CD14-positive monocyte (primary cell): ENCODE measurements around the gene MLX. TPM values are rescaled to one million over a fixed set of nuclear protein-coding genes. Genes with fewer than 3 reads are reported as not detected.

Experiments
- DNase-seq, 3 donors: peaks; one replicate each; pipeline ENCODE4 v3.0.0-alpha.2; 2011 to 2022
- H2AFZ ChIP-seq: 2 replicates; pipeline ENCODE4 v1.6.0; 2012; ENCODE audit warnings: mild to moderate bottlenecking, low read depth, low read length, inconsistent platforms; ENCODE audit not compliant: insufficient read depth, poor library complexity, severe bottlenecking
- H3K27ac ChIP-seq, 2 donors: 1 replicate in 1 of 2; 2 replicates in 1 of 2; pipeline ENCODE4 v1.5.1; 2012 to 2013; ENCODE audit warnings: low read length in 2 of 2, control low read depth in 1 of 2, inconsistent platforms in 1 of 2, low read depth in 1 of 2, mild to moderate bottlenecking in 1 of 2
- H3K27me3 ChIP-seq, 2 donors: one replicate each; pipeline versions ENCODE4 v1.6.0 to v1.6.1; 2011 to 2013; ENCODE audit warnings: low read length in 2 of 2; ENCODE audit not compliant: control insufficient read depth in 2 of 2, insufficient read depth in 2 of 2
- H3K36me3 ChIP-seq, 2 donors: replicated peaks in 1 of 2; 1 replicate in 1 of 2; 2 replicates in 1 of 2; pipeline versions ENCODE4 v1.5.1 to v1.6.1; 2012 to 2013; ENCODE audit warnings: low read length in 2 of 2, control low read depth in 1 of 2, inconsistent platforms in 1 of 2, mild to moderate bottlenecking in 1 of 2; ENCODE audit not compliant: insufficient read depth in 2 of 2, control insufficient read depth in 1 of 2
- H3K4me1 ChIP-seq, 2 donors: 1 replicate in 1 of 2; 2 replicates in 1 of 2; pipeline versions ENCODE4 v1.5.1 to v1.6.1; 2012 to 2013; ENCODE audit warnings: low read length in 2 of 2, control low read depth in 1 of 2, inconsistent platforms in 1 of 2, mild to moderate bottlenecking in 1 of 2, moderate library complexity in 1 of 2; ENCODE audit not compliant: insufficient read depth in 2 of 2, control insufficient read depth in 1 of 2
- H3K4me2 ChIP-seq: replicated peaks from 2 replicates; pipeline ENCODE3; 2012; ENCODE audit warnings: low read length, moderate library complexity, mild to moderate bottlenecking; ENCODE audit not compliant: poor library complexity, severe bottlenecking; ENCODE audit errors: extremely low read depth
- H3K4me3 ChIP-seq, 3 experiments: fragments of 200-600 bp in 1 of 3; sonication (generic) in 1 of 3; replicated peaks in 1 of 3; 1 replicate in 2 of 3; 2 replicates in 1 of 3; pipeline ENCODE4 v1.5.1; 2011 to 2013; ENCODE audit warnings: low read length in 3 of 3, mild to moderate bottlenecking in 3 of 3, control low read depth in 2 of 3, low read depth in 2 of 3, inconsistent platforms in 1 of 3, moderate library complexity in 1 of 3
- H3K79me2 ChIP-seq: 2 replicates; pipeline ENCODE4 v1.6.0; 2012; ENCODE audit warnings: mild to moderate bottlenecking, control low read depth, inconsistent platforms, low read length, moderate library complexity; ENCODE audit not compliant: insufficient read depth
- H3K9ac ChIP-seq: 2 replicates; pipeline ENCODE4 v1.6.0; 2017; ENCODE audit warnings: low read length, mild to moderate bottlenecking; ENCODE audit not compliant: insufficient read depth, poor library complexity, severe bottlenecking
- H3K9me3 ChIP-seq, 2 donors: replicated peaks in 1 of 2; 1 replicate in 1 of 2; 2 replicates in 1 of 2; pipeline versions ENCODE4 v1.5.1 to v1.6.1; 2012 to 2013; ENCODE audit warnings: low read length in 2 of 2, control low read depth in 1 of 2; ENCODE audit not compliant: control insufficient read depth in 1 of 2, insufficient read depth in 1 of 2
- H4K20me1 ChIP-seq: 2 replicates; pipeline ENCODE4 v1.6.0; 2012; ENCODE audit warnings: mild to moderate bottlenecking, low read length, control low read depth, moderate library complexity; ENCODE audit not compliant: insufficient read depth
- H3K27ac Mint-ChIP-seq, 7 donors: one replicate each; pipeline ENCODE4 v1.8.0; 2020; ENCODE audit warnings: mild to moderate bottlenecking in 7 of 7, mixed read lengths in 7 of 7, moderate library complexity in 6 of 7, inconsistent platforms in 2 of 7
- H3K27me3 Mint-ChIP-seq, 3 donors: one replicate each; pipeline ENCODE4 v1.8.0; 2021 to 2022; ENCODE audit warnings: low read depth in 3 of 3, mild to moderate bottlenecking in 3 of 3, mixed read lengths in 3 of 3, moderate library complexity in 3 of 3, inconsistent platforms in 1 of 3
- H3K36me3 Mint-ChIP-seq, 2 donors: one replicate each; pipeline ENCODE4 v1.8.0; 2020; ENCODE audit warnings: mixed read lengths in 2 of 2, inconsistent platforms in 1 of 2, mild to moderate bottlenecking in 1 of 2
- H3K4me1 Mint-ChIP-seq: one replicate; pipeline ENCODE4 v1.8.0; 2020; ENCODE audit warnings: mild to moderate bottlenecking, mixed read lengths
- H3K4me3 Mint-ChIP-seq, 2 donors: one replicate each; pipeline ENCODE4 v1.8.0; 2020; ENCODE audit warnings: mild to moderate bottlenecking in 2 of 2, mixed read lengths in 2 of 2, moderate library complexity in 1 of 2
- H3K9me3 Mint-ChIP-seq, 7 donors: one replicate each; pipeline ENCODE4 v1.8.0; 2020 to 2022; ENCODE audit warnings: mixed read lengths in 7 of 7, mild to moderate bottlenecking in 6 of 7, moderate library complexity in 6 of 7, inconsistent platforms in 2 of 7
- CTCF ChIP-seq: fragments of 200-600 bp; IDR thresholded peaks from one replicate; pipeline ENCODE4 v1.8.0; 2022; ENCODE audit warnings: antibody characterized with exemption, mild to moderate bottlenecking
- WGBS: methylation state at CpG from one replicate; pipeline ENCODE4 v1.1.5; 2013; ENCODE audit warnings: missing lambda C conversion rate; ENCODE audit not compliant: insufficient coverage; 5-methylcytosine and 5-hydroxymethylcytosine counted together
- intact Hi-C, 2 donors: fragments of 100-400 bp; cut with micrococcal nuclease; formaldehyde crosslinking; loops; one replicate each; pipeline versions ENCODE4 v1.15.0 to v1.15.1; 2023
- polyA plus RNA-seq, 3 donors: library from polyadenylated mRNA; depleted of rRNA in 1 of 3; unstranded in 2 of 3; stranded (reverse) in 1 of 3; fragments of 300-500 nt in 2 of 3; fragments of >200 nt in 1 of 3; fragmentation: Illumina TruSeq in 2 of 3; gene quantifications; 1 replicate in 2 of 3; 2 replicates in 1 of 3; pipeline ENCODE4 v1.2.3, GENCODE V29; 2012 to 2021

Gene MLX
- polyA plus RNA-seq, 3 donors = 61.4 to 106 (median 63.5) TPM

- Histone ChIP-seq H3K4me2 (peak within 1 kb of the TSS; percentile 95), H3K36me3 (peaks cover 18 to 23% of the 10 kb centered on the region in 2 donors), H3K4me1 (peaks cover 27 to 36% of the 10 kb centered on the region in 2 donors), H3K9me3 (no peaks in the 10 kb centered on the region), H3K27me3 (no peaks in the 10 kb centered on the region), H3K9ac (peak within 1 kb of the TSS; percentile 72), H4K20me1 (peaks cover 16% of the 10 kb centered on the region), H2AFZ (peak within 1 kb of the TSS; percentile 83), H3K79me2 (peaks cover 13% of the 10 kb centered on the region), H3K27ac (peak within 1 kb of the TSS; percentile 62 to 89), H3K4me3 (peak within 1 kb of the TSS; percentile 49 to 89 (median 75))
- Mint-ChIP-seq H3K36me3 (peaks cover 17 to 30% of the 10 kb centered on the region in 2 donors), H3K4me3 (peak within 1 kb of the TSS; percentile 80 to 88), H3K4me1 (peaks cover 32% of the 10 kb centered on the region), H3K27ac (peak within 1 kb of the TSS; percentile 61 to 95 (median 93)), H3K9me3 (no peaks in the 10 kb centered on the region), H3K27me3 (peaks cover 0 to 6% (median 0%) of the 10 kb centered on the region in 3 donors)
- under 1% methylated on average over 40 of the region's 40 CpGs for WGBS
- peak; percentile 6 for TF ChIP-seq CTCF
- DNase-seq = peak; percentile 86 to 90 (median 88)
- intact Hi-C loops = no loop called here
Measured at GRCh38 chr17:42536048-42536371, 30.9 kb upstream of the MLX start, which contains the start of gene NAGLU. NAGLU (plus strand) TSS chr17:42536241; CDS start chr17:42536273, 32 bp downstream.

- H3K4me1 Mint-ChIP-seq = peaks cover 29% of the 10 kb centered on the region
- peaks cover 13% of the 10 kb centered on the region for H3K79me2 ChIP-seq
- peak overlapping the region; percentile 72 for H3K9ac ChIP-seq
Measured at GRCh38 chr17:42536372-42537155, 30.3 kb upstream of the MLX start.

More at GRCh38 chr17:42536372-42537155, 30.3 kb upstream of the MLX start:
- Mint-ChIP-seq H3K27me3 (peaks cover 0 to 3% (median 0%) of the 10 kb centered on the region in 3 donors), H3K4me3 (peak overlapping the region; percentile 80 to 88), H3K36me3 (peaks cover 23 to 35% of the 10 kb centered on the region in 2 donors), H3K9me3 (no peaks in the 10 kb centered on the region), H3K27ac (peak overlapping the region in 6 of 7 donors; percentile 43 to 87 (median 54))
- Histone ChIP-seq H3K27ac (peak overlapping the region in 1 of 2 donors; percentile 89), H3K9me3 (no peaks in the 10 kb centered on the region), H3K4me2 (peak overlapping the region; percentile 95), H2AFZ (peak overlapping the region; percentile 83), H3K4me1 (peaks cover 25 to 32% of the 10 kb centered on the region in 2 donors), H3K4me3 (peak overlapping the region; percentile 44 to 89 (median 75)), H4K20me1 (peaks cover 16% of the 10 kb centered on the region), H3K27me3 (no peaks in the 10 kb centered on the region), H3K36me3 (peaks cover 24 to 29% of the 10 kb centered on the region in 2 donors)
- DNase-seq = peak; percentile 39 to 50 (median 46)
- intact Hi-C loops = no loop called here
- under 1% methylated on average over 52 of the region's 65 CpGs for WGBS
- no peak for TF ChIP-seq CTCF
